Ramos (cell line): ENCODE results near the gene HINT3.
"Not testable (repeated sequence)": the region's sequence is repeated elsewhere in the genome, so short reads cannot be mapped to it uniquely, and the experiment has no call there.

ENCODE experiments used
- in situ Hi-C: fragments of 300-500 bp; cut with MboI; formaldehyde crosslinking; loops from one replicate; pipeline ENCODE4 v1.14.3; 2022; ENCODE audit warnings: low sequenced_read_pairs; ENCODE audit not compliant: unreplicated experiment

Gene HINT3

GRCh38 chr6:125991653-125992052, 35.1 kb downstream of the HINT3 start:
- in situ Hi-C loops: no loop called here

- in situ Hi-C loops: no loop called here
Observed at GRCh38 chr6:125994670-125995488, 38.3 kb downstream of the HINT3 start.

DNA sequence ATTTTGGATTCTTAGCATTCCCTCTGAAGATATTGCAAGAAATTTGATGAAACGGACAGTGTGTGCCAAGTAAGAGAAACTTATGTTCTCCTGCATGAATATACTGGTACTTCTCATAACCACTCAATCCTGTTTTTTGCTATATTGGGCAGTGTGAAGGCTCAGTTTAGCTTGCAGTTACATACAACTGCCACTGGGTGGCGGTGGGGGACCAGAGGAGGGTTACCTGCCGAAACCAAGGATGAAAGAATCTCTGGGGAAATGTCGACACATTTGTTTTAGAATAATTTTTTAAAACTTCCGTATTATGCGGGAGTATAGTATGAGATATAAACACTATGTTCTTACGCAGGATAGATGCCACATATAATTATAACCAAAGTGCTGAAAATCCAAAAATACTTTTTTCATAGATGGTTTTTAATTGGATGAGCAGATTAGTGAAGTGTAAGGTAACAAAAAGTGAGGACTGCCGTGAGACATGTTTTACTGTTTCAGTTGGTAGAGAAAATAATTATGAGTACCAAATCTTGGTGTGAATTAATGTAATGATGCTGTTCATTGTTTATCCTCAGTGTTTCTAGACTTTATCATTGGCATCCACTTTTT, 39.5 kb downstream of the HINT3 start:
- in situ Hi-C loops: no loop called here

- in situ Hi-C loops: no loop called here
Observed at GRCh38 chr6:126002755-126003679, 46.4 kb downstream of the HINT3 start.

DNA sequence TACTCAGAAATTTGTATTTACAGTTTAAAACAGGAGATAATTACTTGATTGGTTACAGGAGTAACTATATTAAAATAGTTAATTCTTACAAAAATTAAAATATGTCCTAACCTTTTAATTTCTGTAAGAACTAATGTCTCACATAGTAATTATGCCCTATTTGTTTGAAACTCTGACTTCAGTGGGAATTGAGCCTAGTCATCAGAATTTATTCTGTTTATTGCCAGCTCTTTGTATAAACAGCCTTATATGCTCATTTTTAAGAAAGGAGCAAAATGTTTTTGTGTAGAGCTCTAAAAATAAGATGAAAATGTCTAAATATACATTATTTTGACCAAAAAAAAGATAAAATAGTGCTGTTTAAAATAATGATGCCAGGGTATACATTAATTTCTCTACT, 51.2 kb downstream of the HINT3 start:
- in situ Hi-C loops: no loop called here

GRCh38 chr6:126010040-126010439, 53.5 kb downstream of the HINT3 start:
- in situ Hi-C loops: no loop called here

- in situ Hi-C loops: no loop called here
Observed at GRCh38 chr6:126015863-126016262, 59.3 kb downstream of the HINT3 start.

GRCh38 chr6:126016591-126016990, 60.0 kb downstream of the HINT3 start:
- in situ Hi-C loops: no loop called here

DNA sequence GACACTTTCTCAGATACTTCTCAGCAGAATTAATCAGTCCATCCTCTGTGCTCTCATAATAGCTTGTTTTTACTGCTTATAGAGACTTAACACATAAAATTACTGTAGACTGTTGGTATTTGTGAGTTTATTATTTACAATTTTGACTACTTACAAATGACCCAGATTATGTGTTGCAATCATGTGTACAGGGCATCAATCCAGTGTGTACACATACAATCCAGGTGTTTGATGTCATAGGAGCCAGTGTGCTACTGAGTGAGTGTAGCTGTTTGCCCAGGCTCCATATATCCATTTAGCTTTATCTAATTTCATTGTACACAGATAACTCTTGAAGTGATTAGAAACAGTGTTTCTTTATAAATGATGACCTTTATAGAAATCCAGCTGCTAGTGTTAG, 61.1 kb downstream of the HINT3 start:
- in situ Hi-C loops: no loop called here

DNA sequence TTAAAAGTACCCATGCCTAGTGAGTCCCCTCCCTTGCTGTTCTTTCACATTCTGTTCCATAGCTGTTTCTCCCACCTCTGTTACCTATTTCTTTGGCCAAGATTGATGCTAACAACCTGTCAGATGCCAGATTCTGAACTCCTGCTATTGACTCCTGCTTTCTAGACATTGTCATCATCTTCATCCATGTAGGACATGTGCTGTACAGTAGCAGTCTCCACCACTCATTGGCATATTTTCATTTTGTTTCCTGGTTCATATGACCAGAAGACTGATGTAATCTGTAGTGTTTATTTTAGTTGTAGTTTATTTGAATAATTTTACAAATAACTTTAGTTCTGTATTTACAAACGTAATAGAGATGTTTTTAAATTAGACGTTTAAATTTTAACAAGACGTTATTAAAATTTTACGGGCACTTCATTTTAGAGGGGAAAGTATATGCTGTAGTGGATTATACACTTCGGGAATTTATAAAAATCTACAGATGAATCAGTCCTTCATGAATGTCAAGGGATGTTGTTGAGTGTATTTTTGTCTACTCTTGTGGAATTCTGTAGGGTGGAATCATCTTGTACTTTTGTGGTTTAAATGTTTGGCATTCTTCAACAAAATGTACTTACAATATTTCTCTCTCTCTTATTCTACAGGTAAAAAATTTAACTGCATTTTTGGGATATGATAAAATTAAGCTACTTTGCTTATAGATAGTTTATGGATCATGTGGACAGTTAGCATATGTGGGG, 63.9 kb downstream of the HINT3 start:
- in situ Hi-C loops: no loop called here

DNA sequence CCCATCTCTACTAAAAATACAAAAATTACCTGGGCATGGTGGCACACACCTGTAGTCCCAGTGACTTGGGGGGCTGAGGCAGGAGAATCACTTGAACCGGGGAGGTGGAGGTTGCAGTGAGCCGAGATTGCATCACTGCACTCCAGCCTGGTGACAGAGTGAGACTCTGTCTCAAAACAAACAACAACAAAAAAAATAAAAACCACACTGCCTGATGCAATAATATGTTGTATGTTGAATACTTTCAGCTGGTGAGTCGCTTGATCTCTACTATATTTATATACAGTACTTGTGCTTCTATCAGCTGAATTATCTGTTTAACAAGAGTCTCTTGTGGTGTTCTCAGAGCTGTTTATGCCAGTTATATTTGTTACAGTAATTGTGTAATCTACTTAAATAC, 66.9 kb downstream of the HINT3 start:
- in situ Hi-C loops: not testable (repeated sequence)

GRCh38 chr6:126026001-126026400, 69.4 kb downstream of the HINT3 start:
- in situ Hi-C loops: no loop called here

DNA sequence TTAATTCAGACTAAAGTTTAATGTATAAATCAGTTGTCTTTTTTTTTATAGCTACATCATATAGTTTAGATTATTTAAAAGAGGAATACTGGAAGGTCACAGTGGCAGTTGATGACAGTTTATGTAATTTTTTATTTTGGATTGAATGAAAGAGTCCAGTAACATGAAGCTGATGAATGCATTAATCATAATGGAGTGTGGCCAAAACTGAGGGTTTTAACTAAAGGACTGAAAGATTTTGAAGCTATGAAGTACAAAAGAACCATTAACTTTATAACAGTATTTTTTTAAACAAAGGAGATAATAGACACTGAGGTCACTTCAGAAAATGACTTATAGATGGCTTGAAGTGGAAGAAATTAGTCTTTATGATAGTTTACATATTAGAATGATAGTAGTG, 71.0 kb downstream of the HINT3 start:
- in situ Hi-C loops: no loop called here
